HG02610 (cell line): ENCODE data around the gene DDX5.

ENCODE experiments used
- ATAC-seq: cut with Tn5 transposase; IDR thresholded peaks from one replicate; pipeline ENCODE4 v1.9.1; 2021; ENCODE audit warnings: mild to moderate bottlenecking, moderate library complexity; ENCODE audit not compliant: unreplicated experiment

DDX5 gene

GRCh38 chr17:64448665-64449512 lies 57.2 kb downstream of the DDX5 start, which contains the start of gene MILR1:
Gene MILR1, plus strand, starts transcription at chr17:64449115. Its CDS starts 54 bp downstream, at chr17:64449169.
- ATAC-seq = no peak
